Measurements from ENCODE around the gene LYZL2.
"Not testable (repeated sequence)": the region's sequence is repeated elsewhere in the genome, so short reads cannot be mapped to it uniquely, and the experiment has no call there.

Gene LYZL2

GRCh38 chr10:30662814-30663213, 33.3 kb upstream of the LYZL2 start:
- no peak for TF ChIP-seq CTCF (IDR thresholded peaks at IDR 0.05; ENCODE audit: low read depth, low read length, missing control alignments)
- DNase-seq (ENCODE audit: low read depth) = no peak
- no peak overlapping the region for H3K4me3 ChIP-seq (ENCODE audit: low read depth, low read length)

GRCh38 chr10:30660314-30660713, 30.8 kb upstream of the LYZL2 start:
- not testable (repeated sequence) for H3K4me3 ChIP-seq (ENCODE audit: low read depth, low read length); DNase-seq (ENCODE audit: low read depth)

GRCh38 chr10:30656233-30656632, 26.7 kb upstream of the LYZL2 start:
- no peak overlapping the region for H3K4me3 ChIP-seq (ENCODE audit: low read depth, low read length)
- DNase-seq (ENCODE audit: low read depth) = no peak
- TF ChIP-seq CTCF (IDR thresholded peaks at IDR 0.05; ENCODE audit: low read depth, low read length, missing control alignments) = no peak

- DNase-seq (ENCODE audit: low read depth); H3K4me3 ChIP-seq (ENCODE audit: low read depth, low read length): not testable (repeated sequence)
These were observed 25.4 kb upstream of the LYZL2 start for GRCh38 chr10:30655001-30655400.

GRCh38 chr10:30651470-30652397, 22.2 kb upstream of the LYZL2 start:
- not testable (repeated sequence) for DNase-seq (ENCODE audit: low read depth); H3K4me3 ChIP-seq (ENCODE audit: low read depth, low read length)

- H3K4me3 ChIP-seq (ENCODE audit: low read depth, low read length) = no peak overlapping the region
- no peak for TF ChIP-seq CTCF (IDR thresholded peaks at IDR 0.05; ENCODE audit: low read depth, low read length, missing control alignments)
- no peak for DNase-seq (ENCODE audit: low read depth)
These were observed 17.5 kb upstream of the LYZL2 start for GRCh38 chr10:30647089-30647488.

GRCh38 chr10:30645340-30645827, 15.8 kb upstream of the LYZL2 start:
- DNase-seq (ENCODE audit: low read depth) = no peak
- no peak overlapping the region for H3K4me3 ChIP-seq (ENCODE audit: low read depth, low read length)
- no peak for TF ChIP-seq CTCF (IDR thresholded peaks at IDR 0.05; ENCODE audit: low read depth, low read length, missing control alignments)

- not testable (repeated sequence) for H3K4me3 ChIP-seq (ENCODE audit: low read depth, low read length); DNase-seq (ENCODE audit: low read depth)
These were observed 14.9 kb upstream of the LYZL2 start for GRCh38 chr10:30644408-30644861.

GRCh38 chr10:30643557-30644199, 14.1 kb upstream of the LYZL2 start:
- DNase-seq (ENCODE audit: low read depth) = not testable (repeated sequence)

GRCh38 chr10:30642856-30643255, 13.3 kb upstream of the LYZL2 start:
- DNase-seq (ENCODE audit: low read depth); H3K4me3 ChIP-seq (ENCODE audit: low read depth, low read length): not testable (repeated sequence)

More at GRCh38 chr10:30643557-30644199, 14.1 kb upstream of the LYZL2 start:
- H3K4me3 ChIP-seq (ENCODE audit: low read depth, low read length) = not testable (repeated sequence)
